ENCODE data around the gene MAN2B2. TPM values are rescaled to one million over a fixed set of nuclear protein-coding genes. Genes with fewer than 3 reads are reported as not detected.

The MAN2B2 gene
- total RNA-seq, 2 donors from 2014 or later: 20.5 to 25.6 TPM

Other genes with a start within 250 kb of the MAN2B2 start
- gene PPP2R2C, start 102.6 kb upstream of the MAN2B2 start, total RNA-seq: 1 to 10 TPM; 4.8 to 5.2 TPM
- 100 to 1,000 TPM; 234 to 277 TPM for gene MRFAP1, start 65.5 kb downstream of the MAN2B2 start, total RNA-seq
- 1 to 10 TPM in 1 of 2 donors, under 1 TPM in 1; 0.38 to 1.9 TPM for gene S100P, start 118.7 kb downstream of the MAN2B2 start, total RNA-seq
- 10 to 100 TPM; 45.9 to 52.9 TPM for gene MRFAP1L1, start 134.7 kb downstream of the MAN2B2 start, total RNA-seq
- gene BLOC1S4, start 141.0 kb downstream of the MAN2B2 start, total RNA-seq: 10 to 100 TPM in 1 of 2 donors, 1 to 10 TPM in 1; 7.4 to 10.6 TPM
- gene KIAA0232, start 207.5 kb downstream of the MAN2B2 start, total RNA-seq: 10 to 100 TPM; 52.9 to 59.2 TPM

Data from left cardiac atrium (tissue), 2 donors.